ENCODE measurements around the gene MT1H.

Gene MT1H

GRCh38 chr16:56640076-56640475, 29.5 kb upstream of the MT1H start:
- Histone ChIP-seq H3K27me3 (ENCODE audit: insufficient read depth, low read length, poor library complexity) (peaks cover 90% of the 10 kb centered on the region), H3K4me1 (ENCODE audit: control insufficient read depth, low read depth, low read length) (no peaks in the 10 kb centered on the region), H3K18ac (ENCODE audit: low read length) (no peak overlapping the region), H4K5ac (ENCODE audit: low read length) (no peak overlapping the region), H3K9ac (ENCODE audit: low read length) (no peak overlapping the region), H3K36me3 (ENCODE audit: control insufficient read depth, insufficient read depth, low read length) (no peaks in the 10 kb centered on the region), H3K79me1 (ENCODE audit: low read length) (no peaks in the 10 kb centered on the region), H3K4me3 (ENCODE audit: low read length) (no peak overlapping the region), H4K8ac (ENCODE audit: low read depth, low read length) (no peak overlapping the region), H2BK5ac (ENCODE audit: low read length) (no peak overlapping the region), H3K56ac (ENCODE audit: low read length) (no peak overlapping the region), H3K23ac (ENCODE audit: low read length) (no peak overlapping the region), H3K79me2 (ENCODE audit: control insufficient read depth, insufficient read depth, low read length) (no peaks in the 10 kb centered on the region), H3K27ac (ENCODE audit: low read depth, low read length) (no peak overlapping the region), H2BK15ac (replicated peaks; ENCODE audit: low read depth) (no peak overlapping the region), H3K4me2 (ENCODE audit: low read length) (no peak overlapping the region), H2BK120ac (ENCODE audit: low read depth, low read length) (no peak overlapping the region), H2AK5ac (ENCODE audit: low read length) (no peak overlapping the region), H3K4ac (ENCODE audit: low read depth, low read length) (no peak overlapping the region)
- no CpG with 5 or more reads among the region's 1 CpG for WGBS (ENCODE audit: extremely low coverage, insufficient coverage, low lambda C conversion rate)
- DNase-seq, result no peak

- Histone ChIP-seq H4K5ac (ENCODE audit: low read length) (no peak overlapping the region), H3K36me3 (ENCODE audit: control insufficient read depth, insufficient read depth, low read length) (no peaks in the 10 kb centered on the region), H3K79me2 (ENCODE audit: control insufficient read depth, insufficient read depth, low read length) (no peaks in the 10 kb centered on the region), H2BK5ac (ENCODE audit: low read length) (no peak overlapping the region), H3K56ac (ENCODE audit: low read length) (no peak overlapping the region), H3K27me3 (ENCODE audit: insufficient read depth, low read length, poor library complexity) (peaks cover 91% of the 10 kb centered on the region), H3K79me1 (ENCODE audit: low read length) (no peaks in the 10 kb centered on the region), H3K18ac (ENCODE audit: low read length) (no peak overlapping the region), H3K27ac (ENCODE audit: low read depth, low read length) (no peak overlapping the region), H3K4me3 (ENCODE audit: low read length) (no peak overlapping the region), H2BK120ac (ENCODE audit: low read depth, low read length) (no peak overlapping the region), H3K4ac (ENCODE audit: low read depth, low read length) (no peak overlapping the region), H3K9ac (ENCODE audit: low read length) (no peak overlapping the region), H4K8ac (ENCODE audit: low read depth, low read length) (no peak overlapping the region), H3K23ac (ENCODE audit: low read length) (no peak overlapping the region), H2BK15ac (replicated peaks; ENCODE audit: low read depth) (no peak overlapping the region), H3K4me1 (ENCODE audit: control insufficient read depth, low read depth, low read length) (no peaks in the 10 kb centered on the region), H3K4me2 (ENCODE audit: low read length) (no peak overlapping the region), H2AK5ac (ENCODE audit: low read length) (no peak overlapping the region)
- no peak for DNase-seq
- no CpG with 5 or more reads among the region's 2 CpGs for WGBS (ENCODE audit: extremely low coverage, insufficient coverage, low lambda C conversion rate)
Observed at GRCh38 chr16:56641166-56641565, 28.4 kb upstream of the MT1H start.

- Histone ChIP-seq H2AK5ac (ENCODE audit: low read length) (no peak overlapping the region), H2BK5ac (ENCODE audit: low read length) (no peak overlapping the region), H2BK120ac (ENCODE audit: low read depth, low read length) (no peak overlapping the region), H3K79me2 (ENCODE audit: control insufficient read depth, insufficient read depth, low read length) (no peaks in the 10 kb centered on the region), H3K4me1 (ENCODE audit: control insufficient read depth, low read depth, low read length) (no peaks in the 10 kb centered on the region), H4K8ac (ENCODE audit: low read depth, low read length) (no peak overlapping the region), H4K5ac (ENCODE audit: low read length) (no peak overlapping the region), H3K4ac (ENCODE audit: low read depth, low read length) (no peak overlapping the region), H3K4me3 (ENCODE audit: low read length) (no peak overlapping the region), H3K4me2 (ENCODE audit: low read length) (peak overlapping the region; percentile 22), H2BK15ac (replicated peaks; ENCODE audit: low read depth) (no peak overlapping the region), H3K36me3 (ENCODE audit: control insufficient read depth, insufficient read depth, low read length) (no peaks in the 10 kb centered on the region), H3K9ac (ENCODE audit: low read length) (no peak overlapping the region), H3K56ac (ENCODE audit: low read length) (no peak overlapping the region), H3K79me1 (ENCODE audit: low read length) (no peaks in the 10 kb centered on the region), H3K27ac (ENCODE audit: low read depth, low read length) (no peak overlapping the region), H3K23ac (ENCODE audit: low read length) (no peak overlapping the region), H3K18ac (ENCODE audit: low read length) (no peak overlapping the region), H3K27me3 (ENCODE audit: insufficient read depth, low read length, poor library complexity) (peaks cover 91% of the 10 kb centered on the region)
- peak; percentile 52 for DNase-seq
- WGBS (ENCODE audit: extremely low coverage, insufficient coverage, low lambda C conversion rate), result no CpG with 5 or more reads among the region's 42 CpGs
Observed at GRCh38 chr16:56643080-56643778, 26.4 kb upstream of the MT1H start.

- Histone ChIP-seq H3K9ac (ENCODE audit: low read length) (no peak overlapping the region), H2BK120ac (ENCODE audit: low read depth, low read length) (no peak overlapping the region), H3K36me3 (ENCODE audit: control insufficient read depth, insufficient read depth, low read length) (no peaks in the 10 kb centered on the region), H3K27ac (ENCODE audit: low read depth, low read length) (no peak overlapping the region), H4K5ac (ENCODE audit: low read length) (no peak overlapping the region), H2BK15ac (replicated peaks; ENCODE audit: low read depth) (no peak overlapping the region), H3K4me1 (ENCODE audit: control insufficient read depth, low read depth, low read length) (no peaks in the 10 kb centered on the region), H2AK5ac (ENCODE audit: low read length) (no peak overlapping the region), H3K4me3 (ENCODE audit: low read length) (no peak overlapping the region), H2BK5ac (ENCODE audit: low read length) (no peak overlapping the region), H3K79me1 (ENCODE audit: low read length) (no peaks in the 10 kb centered on the region), H3K27me3 (ENCODE audit: insufficient read depth, low read length, poor library complexity) (peaks cover 93% of the 10 kb centered on the region), H3K4ac (ENCODE audit: low read depth, low read length) (no peak overlapping the region), H3K23ac (ENCODE audit: low read length) (no peak overlapping the region), H3K56ac (ENCODE audit: low read length) (no peak overlapping the region), H4K8ac (ENCODE audit: low read depth, low read length) (no peak overlapping the region), H3K79me2 (ENCODE audit: control insufficient read depth, insufficient read depth, low read length) (no peaks in the 10 kb centered on the region), H3K4me2 (ENCODE audit: low read length) (no peak overlapping the region), H3K18ac (ENCODE audit: low read length) (no peak overlapping the region)
- no peak for DNase-seq
- no CpG with 5 or more reads among the region's 5 CpGs for WGBS (ENCODE audit: extremely low coverage, insufficient coverage, low lambda C conversion rate)
Observed at GRCh38 chr16:56643833-56644232, 25.8 kb upstream of the MT1H start.

GRCh38 chr16:56645311-56645710, 24.3 kb upstream of the MT1H start:
- H3K27me3 ChIP-seq (ENCODE audit: insufficient read depth, low read length, poor library complexity), result peaks cover 85% of the 10 kb centered on the region
- H2AK5ac ChIP-seq (ENCODE audit: low read length), result no peak overlapping the region
- no peak overlapping the region for H2BK15ac ChIP-seq (replicated peaks; ENCODE audit: low read depth)
- no peak overlapping the region for H3K56ac ChIP-seq (ENCODE audit: low read length)
- H3K18ac ChIP-seq (ENCODE audit: low read length), result no peak overlapping the region
- no peak overlapping the region for H3K4me2 ChIP-seq (ENCODE audit: low read length)
- no peak overlapping the region for H3K9ac ChIP-seq (ENCODE audit: low read length)
- no peak for DNase-seq
- no peaks in the 10 kb centered on the region for H3K79me2 ChIP-seq (ENCODE audit: control insufficient read depth, insufficient read depth, low read length)
- no peaks in the 10 kb centered on the region for H3K36me3 ChIP-seq (ENCODE audit: control insufficient read depth, insufficient read depth, low read length)
- no peaks in the 10 kb centered on the region for H3K4me1 ChIP-seq (ENCODE audit: control insufficient read depth, low read depth, low read length)
- no peak overlapping the region for H3K23ac ChIP-seq (ENCODE audit: low read length)
- H2BK5ac ChIP-seq (ENCODE audit: low read length), result no peak overlapping the region
- H3K4ac ChIP-seq (ENCODE audit: low read depth, low read length), result no peak overlapping the region
- H3K79me1 ChIP-seq (ENCODE audit: low read length), result no peaks in the 10 kb centered on the region
- no peak overlapping the region for H2BK120ac ChIP-seq (ENCODE audit: low read depth, low read length)
- H3K4me3 ChIP-seq (ENCODE audit: low read length), result no peak overlapping the region
- no peak overlapping the region for H4K5ac ChIP-seq (ENCODE audit: low read length)
- no peak overlapping the region for H3K27ac ChIP-seq (ENCODE audit: low read depth, low read length)
- WGBS (ENCODE audit: extremely low coverage, insufficient coverage, low lambda C conversion rate), result no CpG with 5 or more reads among the region's 1 CpG
- H4K8ac ChIP-seq (ENCODE audit: low read depth, low read length), result no peak overlapping the region

GRCh38 chr16:56645838-56646237, 23.8 kb upstream of the MT1H start:
- no CpG with 5 or more reads among the region's 1 CpG for WGBS (ENCODE audit: extremely low coverage, insufficient coverage, low lambda C conversion rate)
- no peaks in the 10 kb centered on the region for H3K4me1 ChIP-seq (ENCODE audit: control insufficient read depth, low read depth, low read length)
- no peak overlapping the region for H3K56ac ChIP-seq (ENCODE audit: low read length)
- H3K4ac ChIP-seq (ENCODE audit: low read depth, low read length), result no peak overlapping the region
- no peak overlapping the region for H2BK15ac ChIP-seq (replicated peaks; ENCODE audit: low read depth)
- H3K36me3 ChIP-seq (ENCODE audit: control insufficient read depth, insufficient read depth, low read length), result no peaks in the 10 kb centered on the region
- no peak overlapping the region for H3K27ac ChIP-seq (ENCODE audit: low read depth, low read length)
- H2BK120ac ChIP-seq (ENCODE audit: low read depth, low read length), result no peak overlapping the region
- H3K4me2 ChIP-seq (ENCODE audit: low read length), result no peak overlapping the region
- no peaks in the 10 kb centered on the region for H3K79me2 ChIP-seq (ENCODE audit: control insufficient read depth, insufficient read depth, low read length)
- no peak overlapping the region for H3K23ac ChIP-seq (ENCODE audit: low read length)
- no peaks in the 10 kb centered on the region for H3K79me1 ChIP-seq (ENCODE audit: low read length)
- H2BK5ac ChIP-seq (ENCODE audit: low read length), result no peak overlapping the region
- H4K5ac ChIP-seq (ENCODE audit: low read length), result no peak overlapping the region
- H3K18ac ChIP-seq (ENCODE audit: low read length), result no peak overlapping the region
- no peak overlapping the region for H4K8ac ChIP-seq (ENCODE audit: low read depth, low read length)
- H2AK5ac ChIP-seq (ENCODE audit: low read length), result no peak overlapping the region
- DNase-seq, result no peak
- no peak overlapping the region for H3K4me3 ChIP-seq (ENCODE audit: low read length)
- H3K9ac ChIP-seq (ENCODE audit: low read length), result no peak overlapping the region
- H3K27me3 ChIP-seq (ENCODE audit: insufficient read depth, low read length, poor library complexity), result peaks cover 80% of the 10 kb centered on the region
